ENCODE measurements around the gene LRMDA. TPM values are rescaled to one million over a fixed set of nuclear protein-coding genes. Genes with fewer than 3 reads are reported as not detected.

Gene LRMDA
- polyA plus RNA-seq, 3 donors, result 39.8 to 59.6 (median 56.4) TPM

GRCh38 chr10:75662715-75663114 lies 231.3 kb downstream of the LRMDA start:
- no peak for DNase-seq
- Mint-ChIP-seq H3K9me3 (no peaks in the 10 kb centered on the region), H3K4me3 (no peak overlapping the region), H3K4me1 (peaks cover 15% of the 10 kb centered on the region), H3K27me3 (ENCODE audit: low read depth in 3 of 3) (peaks cover 0 to 2% (median 0%) of the 10 kb centered on the region in 3 donors), H3K36me3 (peaks cover 17% of the 10 kb centered on the region in 2 donors), H3K27ac (no peak overlapping the region)
- Histone ChIP-seq H4K20me1 (ENCODE audit: insufficient read depth, low read length) (peaks cover 24% of the 10 kb centered on the region), H3K4me1 (ENCODE audit: control insufficient read depth in 1 of 2, insufficient read depth in 2 of 2, low read length in 2 of 2) (no peaks in the 10 kb centered on the region), H3K4me3 (replicated peaks in 1 of 3; ENCODE audit: low read depth in 2 of 3, low read length in 3 of 3) (no peak overlapping the region), H3K36me3 (replicated peaks in 1 of 2; ENCODE audit: control insufficient read depth in 1 of 2, insufficient read depth in 2 of 2, low read length in 2 of 2) (no peaks in the 10 kb centered on the region), H3K9me3 (replicated peaks in 1 of 2; ENCODE audit: control insufficient read depth in 1 of 2, insufficient read depth in 1 of 2, low read length in 2 of 2) (no peaks in the 10 kb centered on the region), H2AFZ (ENCODE audit: insufficient read depth, low read depth, low read length, poor library complexity, severe bottlenecking) (no peak overlapping the region), H3K27ac (ENCODE audit: low read depth in 1 of 2, low read length in 2 of 2) (no peak overlapping the region), H3K79me2 (ENCODE audit: insufficient read depth, low read length) (peaks cover 13% of the 10 kb centered on the region), H3K9ac (ENCODE audit: insufficient read depth, low read length, poor library complexity, severe bottlenecking) (no peak overlapping the region), H3K27me3 (ENCODE audit: control insufficient read depth in 2 of 2, insufficient read depth in 2 of 2, low read length in 2 of 2) (no peaks in the 10 kb centered on the region), H3K4me2 (replicated peaks; ENCODE audit: extremely low read depth, low read length, poor library complexity, severe bottlenecking) (no peak overlapping the region)
- TF ChIP-seq CTCF (IDR thresholded peaks at IDR 0.05), result no peak
- intact Hi-C loops (cut with micrococcal nuclease), result no loop called here
- 67% methylated on average over 3 of the region's 3 CpGs for WGBS (ENCODE audit: insufficient coverage)

GRCh38 chr10:75663947-75664664 lies 232.7 kb downstream of the LRMDA start:
- Histone ChIP-seq H3K9me3 (replicated peaks in 1 of 2; ENCODE audit: control insufficient read depth in 1 of 2, insufficient read depth in 1 of 2, low read length in 2 of 2) (no peaks in the 10 kb centered on the region), H3K4me2 (replicated peaks; ENCODE audit: extremely low read depth, low read length, poor library complexity, severe bottlenecking) (no peak overlapping the region), H3K36me3 (replicated peaks in 1 of 2; ENCODE audit: control insufficient read depth in 1 of 2, insufficient read depth in 2 of 2, low read length in 2 of 2) (no peaks in the 10 kb centered on the region), H4K20me1 (ENCODE audit: insufficient read depth, low read length) (peaks cover 24% of the 10 kb centered on the region), H3K4me3 (replicated peaks in 1 of 3; ENCODE audit: low read depth in 2 of 3, low read length in 3 of 3) (no peak overlapping the region), H3K27ac (ENCODE audit: low read depth in 1 of 2, low read length in 2 of 2) (no peak overlapping the region), H3K79me2 (ENCODE audit: insufficient read depth, low read length) (peaks cover 13% of the 10 kb centered on the region), H2AFZ (ENCODE audit: insufficient read depth, low read depth, low read length, poor library complexity, severe bottlenecking) (no peak overlapping the region), H3K27me3 (ENCODE audit: control insufficient read depth in 2 of 2, insufficient read depth in 2 of 2, low read length in 2 of 2) (no peaks in the 10 kb centered on the region), H3K4me1 (ENCODE audit: control insufficient read depth in 1 of 2, insufficient read depth in 2 of 2, low read length in 2 of 2) (no peaks in the 10 kb centered on the region), H3K9ac (ENCODE audit: insufficient read depth, low read length, poor library complexity, severe bottlenecking) (no peak overlapping the region)
- Mint-ChIP-seq H3K27ac (peak overlapping the region in 1 of 7 donors; percentile 14), H3K36me3 (peaks cover 18 to 20% of the 10 kb centered on the region in 2 donors), H3K4me3 (no peak overlapping the region), H3K4me1 (peaks cover 15% of the 10 kb centered on the region), H3K27me3 (ENCODE audit: low read depth in 3 of 3) (no peaks in the 10 kb centered on the region), H3K9me3 (no peaks in the 10 kb centered on the region)
- 80% methylated on average over 1 of the region's 3 CpGs for WGBS (ENCODE audit: insufficient coverage)
- intact Hi-C loops (cut with micrococcal nuclease), result no loop called here
- no peak for TF ChIP-seq CTCF (IDR thresholded peaks at IDR 0.05)
- no peak for DNase-seq

Measured in CD14-positive monocyte (primary cell).